OCI-LY3 (cell line): ENCODE data around the gene PIK3CB.

Experiments
- CTCF ChIP-seq: fragments of 200-600, 300-600 bp; sonication (generic); IDR thresholded peaks from 2 replicates; pipeline ENCODE4 v1.5.1; 2014; ENCODE audit warnings: antibody characterized with exemption, low read length, low read depth
- EZH2phosphoT487 ChIP-seq: fragments of 200-600 bp; shearing (Covaris generic); IDR thresholded peaks from 2 replicates; pipeline ENCODE4 v1.6.1; 2018; ENCODE audit warnings: antibody characterized with exemption, mixed run types, low read depth

GRCh38 chr3:138812806-138813205, 21.9 kb downstream of the PIK3CB start:
- TF ChIP-seq CTCF (no peak), EZH2phosphoT487 (no peak)
